ENCODE data around the gene PTPRB.

- no peak for TF ChIP-seq CTCF (IDR thresholded peaks at IDR 0.05)
- TF ChIP-seq POLR2AphosphoS5 (IDR thresholded peaks at IDR 0.05): no peak
These were observed 169.1 kb downstream of the PTPRB start for GRCh38 chr12:70467918-70468733.

Measured in suprapubic skin (tissue), 3 donors.